Measurements from ENCODE around the gene NEK9. TPM values are rescaled to one million over a fixed set of nuclear protein-coding genes. Genes with fewer than 3 reads are reported as not detected.
A peak's percentile ranks its signal among the peaks of the same experiment; 100 is the strongest.

NEK9 gene
- total RNA-seq, 1 donor from 2014 or later, result 78.1 TPM

- ATAC-seq, result no peak
- intact Hi-C loops (cut with DNase I), result no loop called here
- no peak overlapping the region for H3K4me3 ChIP-seq
These were observed 59.6 kb downstream of the NEK9 start for GRCh38 chr14:75067212-75067611.

GRCh38 chr14:75066691-75067090 is 60.2 kb downstream of the NEK9 start:
- Histone ChIP-seq H3K27me3 (no peaks in the 10 kb centered on the region), H3K4me1 (peaks cover 40% of the 10 kb centered on the region), H3K9me3 (no peaks in the 10 kb centered on the region), H3K27ac (no peak overlapping the region), H3K4me3 (no peak overlapping the region), H3K36me3 (no peaks in the 10 kb centered on the region)
- no peak for DNase-seq
- intact Hi-C loops (cut with DNase I), result no loop called here
- no peak for ATAC-seq
- TF ChIP-seq CTCF (IDR thresholded peaks at IDR 0.05), result no peak

More at GRCh38 chr14:75067212-75067611, 59.6 kb downstream of the NEK9 start:
- no peaks in the 10 kb centered on the region for H3K9me3 ChIP-seq
- no peaks in the 10 kb centered on the region for H3K36me3 ChIP-seq
- no peak overlapping the region for H3K27ac ChIP-seq
- no peak for DNase-seq
- peaks cover 40% of the 10 kb centered on the region for H3K4me1 ChIP-seq
- no peaks in the 10 kb centered on the region for H3K27me3 ChIP-seq
- TF ChIP-seq CTCF (IDR thresholded peaks at IDR 0.05), result no peak

- Histone ChIP-seq H3K27me3 (no peaks in the 10 kb centered on the region), H3K36me3 (no peaks in the 10 kb centered on the region), H3K9me3 (no peaks in the 10 kb centered on the region), H3K4me1 (peaks cover 26% of the 10 kb centered on the region), H3K27ac (peak overlapping the region; percentile 81), H3K4me3 (peak overlapping the region; percentile 94)
- no peak for TF ChIP-seq CTCF (IDR thresholded peaks at IDR 0.05)
- no peak for DNase-seq
- intact Hi-C loops (cut with DNase I), result no loop called here
- ATAC-seq, result no peak
These were observed 62.7 kb downstream of the NEK9 start for GRCh38 chr14:75064205-75064567.

- peak; percentile 99 for ATAC-seq
- Histone ChIP-seq H3K4me1 (peaks cover 26% of the 10 kb centered on the region), H3K27ac (peak within 1 kb of the TSS; percentile 81), H3K36me3 (no peaks in the 10 kb centered on the region), H3K27me3 (no peaks in the 10 kb centered on the region), H3K9me3 (no peaks in the 10 kb centered on the region), H3K4me3 (peak within 1 kb of the TSS; percentile 94)
- TF ChIP-seq CTCF (IDR thresholded peaks at IDR 0.05), result no peak
- intact Hi-C loops (cut with DNase I), result no loop called here
- peak; percentile 95 for DNase-seq
These were observed 63.2 kb downstream of the NEK9 start, which contains the start of gene ACYP1 for GRCh38 chr14:75063491-75064204. Gene ACYP1, minus strand, starts transcription at chr14:75064024. Its CDS starts 471 bp downstream, at chr14:75063553.

- no peak for TF ChIP-seq CTCF (IDR thresholded peaks at IDR 0.05)
- DNase-seq (no peak), ATAC-seq (no peak)
- H3K9me3 ChIP-seq, result no peaks in the 10 kb centered on the region
- intact Hi-C loops (cut with DNase I), result no loop called here
- H3K36me3 ChIP-seq, result no peaks in the 10 kb centered on the region
- no peak overlapping the region for H3K27ac ChIP-seq
- no peaks in the 10 kb centered on the region for H3K27me3 ChIP-seq
- H3K4me1 ChIP-seq, result peaks cover 19% of the 10 kb centered on the region
- peak overlapping the region; percentile 94 for H3K4me3 ChIP-seq
These were observed 63.8 kb downstream of the NEK9 start for GRCh38 chr14:75063013-75063412.
